Small intestine (tissue), 7 donors: ENCODE data around the gene PIK3C3. TPM values are rescaled to one million over a fixed set of nuclear protein-coding genes. Genes with fewer than 3 reads are reported as not detected.

Experiments used
- DNase-seq, 2 donors: peaks; one replicate each; pipeline versions ENCODE4 v3.0.0 to v3.0.0-alpha.2; 2013
- FAIRE-seq: peaks from 2 replicates; lab custom pipeline; 2012; peaks lifted over from hg19 to GRCh38; lab: Jason Lieb, UNC
- H3K27ac ChIP-seq, 3 donors: one replicate each; pipeline ENCODE4 v1.5.1; 2013; ENCODE audit warnings: low read length in 2 of 3, mild to moderate bottlenecking in 2 of 3, control low read depth in 1 of 3, inconsistent platforms in 1 of 3, low read depth in 1 of 3, moderate library complexity in 1 of 3
- H3K27me3 ChIP-seq, 3 donors: one replicate each; pipeline ENCODE4 v1.6.1; 2013; ENCODE audit warnings: low read length in 3 of 3, inconsistent platforms in 1 of 3; ENCODE audit not compliant: control insufficient read depth in 3 of 3, insufficient read depth in 3 of 3
- H3K36me3 ChIP-seq, 3 donors: one replicate each; pipeline ENCODE4 v1.6.1; 2013; ENCODE audit warnings: low read length in 3 of 3, inconsistent platforms in 1 of 3, low read depth in 1 of 3, mild to moderate bottlenecking in 1 of 3, moderate library complexity in 1 of 3; ENCODE audit not compliant: control insufficient read depth in 3 of 3, insufficient read depth in 2 of 3
- H3K4me1 ChIP-seq, 3 donors: one replicate each; pipeline ENCODE4 v1.6.1; 2013; ENCODE audit warnings: low read length in 2 of 3, inconsistent platforms in 1 of 3, low read depth in 1 of 3, mild to moderate bottlenecking in 1 of 3, moderate library complexity in 1 of 3; ENCODE audit not compliant: control insufficient read depth in 3 of 3, insufficient read depth in 2 of 3
- H3K4me3 ChIP-seq, 3 donors: one replicate each; pipeline ENCODE4 v1.5.1; 2013; ENCODE audit warnings: low read length in 3 of 3, control low read depth in 1 of 3, inconsistent platforms in 1 of 3, low read depth in 1 of 3, mild to moderate bottlenecking in 1 of 3, moderate library complexity in 1 of 3
- H3K9me3 ChIP-seq, 2 donors: one replicate each; pipeline ENCODE4 v1.6.1; 2013; ENCODE audit warnings: low read depth in 1 of 2, low read length in 1 of 2; ENCODE audit not compliant: control insufficient read depth in 2 of 2, insufficient read depth in 1 of 2
- WGBS, 3 donors: extraction: QIAGEN DNeasy Blood & Tissue Kit; methylation state at CpG; one replicate each; pipeline ENCODE4 v1.1.7; 2013; 5-methylcytosine and 5-hydroxymethylcytosine counted together
- polyA plus RNA-seq, 4 donors: library from polyadenylated mRNA; stranded (reverse) in 3 of 4; unstranded in 1 of 4; fragments of 200-250 nt in 3 of 4; fragments of 120-200 nt in 1 of 4; gene quantifications; one replicate each; pipeline versions ENCODE4 v1.2.1 to v1.2.3, GENCODE V29; 2013
- donor health status: healthy with polysubstance abuse.
- donor health status: control.
- donor health status: control.
- donor health status: Bipolar disorder and iron deficiency.
- donor health status: healthy.

PIK3C3 gene
- polyA plus RNA-seq, 4 donors, result 17.0 to 42.0 (median 20.9) TPM

- DNase-seq (no peak), FAIRE-seq (no peak)
Observed at GRCh38 chr18:41969881-41970280, 14.8 kb downstream of the PIK3C3 start.

GRCh38 chr18:41972067-41972925 is 17.3 kb downstream of the PIK3C3 start:
- no peak for FAIRE-seq
- H3K27ac ChIP-seq, result no peak overlapping the region
- no peak for DNase-seq
- no peaks in the 10 kb centered on the region for H3K9me3 ChIP-seq
- 69 to 87% (median 81%) methylated on average over 3 of the region's 3 CpGs for WGBS, 3 donors
- no peak overlapping the region for H3K4me3 ChIP-seq
- peaks cover 0 to 6% (median 5%) of the 10 kb centered on the region in 3 donors for H3K36me3 ChIP-seq
- no peaks in the 10 kb centered on the region for H3K4me1 ChIP-seq
- no peaks in the 10 kb centered on the region for H3K27me3 ChIP-seq

More at GRCh38 chr18:41969881-41970280, 14.8 kb downstream of the PIK3C3 start:
- WGBS, 3 donors, result 97 to 100% (median 100%) methylated on average over 1 of the region's 1 CpG
- no peak overlapping the region for H3K27ac ChIP-seq
- no peaks in the 10 kb centered on the region for H3K27me3 ChIP-seq
- H3K9me3 ChIP-seq, result no peaks in the 10 kb centered on the region
- peaks cover 2 to 12% (median 8%) of the 10 kb centered on the region in 3 donors for H3K36me3 ChIP-seq
- H3K4me1 ChIP-seq, result no peaks in the 10 kb centered on the region
- H3K4me3 ChIP-seq, result no peak overlapping the region

- no peak for FAIRE-seq
- H3K4me3 ChIP-seq, result no peak overlapping the region
Observed at GRCh38 chr18:41973983-41974382, 18.9 kb downstream of the PIK3C3 start.

GRCh38 chr18:41974796-41975201 is 19.8 kb downstream of the PIK3C3 start:
- no peaks in the 10 kb centered on the region for H3K27me3 ChIP-seq
- H3K36me3 ChIP-seq, result peaks cover 0 to 4% (median 4%) of the 10 kb centered on the region in 3 donors
- H3K4me1 ChIP-seq, result no peaks in the 10 kb centered on the region
- no peak for FAIRE-seq
- DNase-seq, result no peak
- no peaks in the 10 kb centered on the region for H3K9me3 ChIP-seq
- no peak overlapping the region for H3K27ac ChIP-seq
- WGBS, 3 donors, result 82 to 96% (median 84%) methylated on average over 1 of the region's 1 CpG
- no peak overlapping the region for H3K4me3 ChIP-seq

More at GRCh38 chr18:41973983-41974382, 18.9 kb downstream of the PIK3C3 start:
- H3K9me3 ChIP-seq, result no peaks in the 10 kb centered on the region
- no peaks in the 10 kb centered on the region for H3K27me3 ChIP-seq
- H3K4me1 ChIP-seq, result no peaks in the 10 kb centered on the region
- no peak for DNase-seq
- no peak overlapping the region for H3K27ac ChIP-seq
- WGBS, 3 donors, result 67 to 87% (median 81%) methylated on average over 2 of the region's 2 CpGs
- peaks cover 0 to 4% (median 3%) of the 10 kb centered on the region in 3 donors for H3K36me3 ChIP-seq

GRCh38 chr18:41975284-41975683 is 20.2 kb downstream of the PIK3C3 start:
- Histone ChIP-seq H3K36me3 (peaks cover 0 to 4% (median 2%) of the 10 kb centered on the region in 3 donors), H3K9me3 (no peaks in the 10 kb centered on the region), H3K4me1 (no peaks in the 10 kb centered on the region), H3K27me3 (no peaks in the 10 kb centered on the region), H3K27ac (no peak overlapping the region), H3K4me3 (no peak overlapping the region)
- 91 to 97% (median 93%) methylated on average over 5 of the region's 5 CpGs for WGBS, 3 donors
- FAIRE-seq (no peak), DNase-seq (no peak)

GRCh38 chr18:41977233-41977632 is 22.2 kb downstream of the PIK3C3 start:
- H3K27me3 ChIP-seq, result no peaks in the 10 kb centered on the region
- no peak for DNase-seq
- 79 to 93% (median 93%) methylated on average over 6 of the region's 6 CpGs for WGBS, 3 donors
- no peaks in the 10 kb centered on the region for H3K9me3 ChIP-seq
- no peak for FAIRE-seq
- no peak overlapping the region for H3K4me3 ChIP-seq
- peaks cover 0 to 4% (median 2%) of the 10 kb centered on the region in 3 donors for H3K36me3 ChIP-seq
- no peak overlapping the region for H3K27ac ChIP-seq
- no peaks in the 10 kb centered on the region for H3K4me1 ChIP-seq

GRCh38 chr18:41982942-41983660 is 28.1 kb downstream of the PIK3C3 start:
- DNase-seq (no peak), FAIRE-seq (no peak)
- Histone ChIP-seq H3K4me1 (no peaks in the 10 kb centered on the region), H3K4me3 (no peak overlapping the region), H3K36me3 (peaks cover 0 to 3% (median 2%) of the 10 kb centered on the region in 3 donors), H3K27me3 (no peaks in the 10 kb centered on the region), H3K27ac (no peak overlapping the region), H3K9me3 (no peaks in the 10 kb centered on the region)
- WGBS, 3 donors, result 88 to 97% (median 95%) methylated on average over 2 of the region's 2 CpGs

GRCh38 chr18:41985914-41986313 is 30.9 kb downstream of the PIK3C3 start:
- no peak for DNase-seq
- Histone ChIP-seq H3K4me3 (no peak overlapping the region), H3K4me1 (no peaks in the 10 kb centered on the region), H3K9me3 (no peaks in the 10 kb centered on the region), H3K27ac (no peak overlapping the region), H3K36me3 (peaks cover 0 to 7% (median 4%) of the 10 kb centered on the region in 3 donors), H3K27me3 (no peaks in the 10 kb centered on the region)
- no peak for FAIRE-seq
- 93 to 95% (median 94%) methylated on average over 2 of the region's 2 CpGs for WGBS, 3 donors
